HG03575 (cell line): ENCODE measurements around the gene MYCBP2.
"Not testable (repeated sequence)": the region's sequence is repeated elsewhere in the genome, so short reads cannot be mapped to it uniquely, and the experiment has no call there.

Experiments
- ATAC-seq: cut with Tn5 transposase; IDR thresholded peaks from one replicate; pipeline ENCODE4 v1.9.1; 2021; ENCODE audit not compliant: unreplicated experiment, insufficient number of reproducible peaks, low FRiP score; ENCODE audit errors: extremely low read depth

The MYCBP2 gene

DNA sequence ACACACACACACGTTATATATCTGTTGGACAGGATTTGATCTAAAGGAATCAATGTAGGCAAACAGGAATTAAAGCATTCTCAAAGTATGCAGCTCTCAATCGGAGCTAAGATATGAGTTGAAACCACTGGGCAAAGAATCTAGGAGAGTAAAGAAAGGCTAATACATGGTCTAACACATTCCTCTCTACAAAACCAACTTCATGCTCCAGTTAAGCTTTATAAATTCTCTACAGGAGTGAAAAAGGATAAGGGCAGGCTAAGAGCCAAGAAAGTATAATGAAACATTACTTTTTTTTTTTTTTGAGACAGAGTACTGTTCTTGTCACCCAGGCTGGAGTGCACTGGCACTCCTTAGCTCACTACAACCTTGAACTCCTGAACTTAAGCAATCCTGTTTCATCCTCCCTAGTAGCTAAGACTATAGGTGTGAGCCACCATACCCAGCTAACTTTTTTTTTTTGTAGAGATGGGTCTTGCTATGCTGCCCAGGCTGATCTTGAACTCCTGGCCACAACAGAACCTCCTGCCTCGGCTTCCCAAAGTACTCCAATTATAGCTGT lies 310.6 kb downstream of the MYCBP2 start:
- no peak for ATAC-seq

DNA sequence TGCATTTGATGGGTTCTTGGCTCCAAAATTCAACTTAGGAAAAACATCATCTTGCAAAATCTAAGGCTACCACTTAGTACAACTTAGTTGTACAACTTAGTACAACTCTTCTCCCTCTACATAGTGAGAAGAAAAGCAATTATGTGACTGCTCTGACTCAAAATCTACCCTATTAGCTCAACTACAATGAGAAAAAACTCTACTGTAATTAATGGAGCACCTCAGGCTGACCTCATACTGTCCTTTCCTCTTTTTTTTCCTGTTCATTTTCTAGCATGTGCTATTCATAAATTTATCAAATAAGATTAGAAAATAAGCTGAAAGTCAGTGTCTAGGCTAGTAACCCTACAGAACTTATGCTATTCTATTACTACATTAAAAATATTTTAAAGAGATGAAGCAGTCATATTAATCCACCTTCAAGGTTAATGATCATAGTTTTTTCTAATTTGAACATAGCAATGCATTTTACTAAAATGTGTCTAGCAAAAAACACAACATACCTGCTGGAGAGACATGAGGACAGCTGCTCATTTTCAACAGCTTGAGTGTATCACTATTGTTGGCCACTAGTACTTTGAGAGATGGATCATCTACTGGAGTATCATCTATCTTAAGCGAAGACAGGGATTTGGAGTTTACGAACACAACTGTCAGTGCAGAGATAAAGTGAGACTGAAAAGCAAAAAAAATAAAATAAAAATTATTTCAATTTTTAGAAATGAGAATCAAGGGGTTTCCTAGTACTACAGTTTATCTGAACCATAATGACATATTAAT lies 311.8 kb downstream of the MYCBP2 start:
- ATAC-seq, result no peak

DNA sequence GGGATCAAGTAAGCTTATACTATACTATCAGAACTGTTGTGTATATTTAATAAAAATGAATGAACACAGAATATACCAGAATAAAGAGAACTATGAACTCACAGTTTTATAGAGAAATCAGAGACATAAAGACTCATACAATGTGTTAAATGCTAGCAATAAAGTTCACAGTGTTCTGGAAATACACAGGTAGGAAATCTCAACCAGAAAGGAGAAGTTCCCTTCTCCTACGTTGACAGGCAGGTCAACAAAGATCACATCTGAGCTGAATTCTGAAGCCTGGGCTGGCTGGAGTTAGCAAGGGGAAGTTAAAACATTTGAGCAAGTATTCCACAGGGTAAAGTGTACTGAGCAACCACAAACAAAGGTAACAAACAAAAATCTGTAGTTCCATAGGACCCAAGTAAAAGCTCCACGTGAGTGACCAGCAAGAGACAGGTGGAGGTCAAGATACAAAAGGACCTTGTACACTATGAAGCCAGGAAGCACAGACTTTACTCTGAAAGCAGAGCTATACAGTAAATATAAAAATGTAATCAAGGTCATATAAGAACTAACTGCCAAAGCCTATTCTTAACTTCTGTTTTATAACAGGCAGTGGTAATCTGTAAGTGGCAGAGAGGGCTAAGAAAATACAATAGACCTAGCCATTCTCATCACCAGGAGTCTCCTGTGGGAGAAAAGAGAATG lies 312.9 kb downstream of the MYCBP2 start:
- ATAC-seq, result no peak

DNA sequence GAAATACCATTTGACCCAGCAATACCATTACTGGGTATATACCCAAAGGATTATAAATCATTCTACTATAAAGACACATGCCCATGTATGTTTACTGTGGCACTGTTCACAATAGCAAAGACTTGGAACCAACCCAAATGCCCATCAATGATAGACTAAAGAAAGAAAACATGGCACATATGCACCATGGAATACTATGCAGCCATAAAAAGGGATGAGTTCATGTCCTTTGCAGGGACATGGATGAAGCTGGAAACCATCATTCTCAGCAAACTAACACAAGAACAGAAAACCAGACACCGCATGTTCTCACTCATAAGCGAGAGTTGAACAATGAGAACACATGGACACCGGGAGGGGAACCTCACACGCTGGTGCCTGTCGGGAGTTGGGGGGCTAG lies 317.2 kb downstream of the MYCBP2 start:
- ATAC-seq, result not testable (repeated sequence)

DNA sequence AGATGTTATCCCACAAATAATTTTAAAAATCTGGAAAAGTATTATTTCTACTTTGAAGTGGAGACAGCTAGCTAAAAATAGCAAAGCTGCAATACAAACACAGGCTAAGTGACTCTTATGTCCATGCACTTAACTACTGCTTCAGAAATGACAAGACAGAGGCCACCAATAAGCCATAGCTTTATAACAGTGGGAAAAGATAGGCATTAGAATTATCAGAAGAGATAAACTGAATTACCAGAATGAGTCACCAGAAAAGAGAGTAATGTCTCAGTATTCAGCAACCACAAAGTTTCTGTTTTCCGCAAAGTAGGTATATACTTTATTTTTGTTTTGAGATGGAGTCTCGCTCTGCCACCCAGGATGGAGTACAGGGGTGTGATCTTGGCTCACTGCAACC lies 317.9 kb downstream of the MYCBP2 start:
- no peak for ATAC-seq

DNA sequence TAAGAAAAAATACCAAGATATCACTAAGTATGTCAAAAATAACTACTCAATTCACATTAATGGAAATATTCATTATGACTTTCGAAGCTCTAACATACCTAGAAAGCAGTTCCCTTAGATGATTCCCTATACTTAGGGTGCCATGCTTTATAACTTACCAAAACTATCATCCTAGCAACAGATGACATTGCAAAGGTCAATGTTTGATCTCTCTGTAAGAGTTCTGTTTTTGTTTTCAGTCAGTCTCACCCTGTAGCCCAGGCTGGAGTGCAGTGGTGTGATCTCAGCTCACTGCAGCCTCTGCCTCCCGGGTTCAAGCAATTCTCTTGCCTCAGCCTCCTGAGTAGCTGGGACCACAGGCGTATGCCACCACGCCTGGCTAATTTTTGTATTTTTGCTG lies 318.6 kb downstream of the MYCBP2 start:
- not testable (repeated sequence) for ATAC-seq

DNA sequence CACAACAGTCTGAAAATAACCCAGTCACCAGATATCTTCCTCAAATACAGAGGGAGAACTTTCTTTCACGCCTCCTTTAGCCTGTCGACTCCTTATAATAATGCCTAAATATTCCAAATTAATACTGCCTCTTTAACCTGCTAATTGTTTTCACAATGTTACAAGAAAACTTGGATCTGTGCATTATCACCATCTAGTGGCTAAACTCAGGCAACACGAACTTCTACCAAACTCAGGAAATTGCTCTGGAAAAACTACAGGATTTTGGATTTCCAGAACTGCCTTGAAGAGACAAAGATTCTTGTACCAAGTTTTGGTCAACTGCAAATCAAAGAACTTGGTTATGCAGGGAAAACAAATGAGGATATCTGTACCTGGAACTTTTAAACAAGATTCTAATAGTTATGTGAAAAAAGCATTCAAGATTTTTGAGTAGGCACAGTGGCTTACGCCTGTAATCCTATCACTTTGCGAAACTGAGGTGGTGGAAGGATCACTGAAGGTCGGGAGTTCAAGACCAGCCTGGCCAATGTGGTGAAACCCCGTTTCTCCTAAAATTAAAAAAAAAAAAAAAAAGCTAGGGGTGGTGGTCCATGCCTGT lies 324.2 kb downstream of the MYCBP2 start:
- no peak for ATAC-seq

DNA sequence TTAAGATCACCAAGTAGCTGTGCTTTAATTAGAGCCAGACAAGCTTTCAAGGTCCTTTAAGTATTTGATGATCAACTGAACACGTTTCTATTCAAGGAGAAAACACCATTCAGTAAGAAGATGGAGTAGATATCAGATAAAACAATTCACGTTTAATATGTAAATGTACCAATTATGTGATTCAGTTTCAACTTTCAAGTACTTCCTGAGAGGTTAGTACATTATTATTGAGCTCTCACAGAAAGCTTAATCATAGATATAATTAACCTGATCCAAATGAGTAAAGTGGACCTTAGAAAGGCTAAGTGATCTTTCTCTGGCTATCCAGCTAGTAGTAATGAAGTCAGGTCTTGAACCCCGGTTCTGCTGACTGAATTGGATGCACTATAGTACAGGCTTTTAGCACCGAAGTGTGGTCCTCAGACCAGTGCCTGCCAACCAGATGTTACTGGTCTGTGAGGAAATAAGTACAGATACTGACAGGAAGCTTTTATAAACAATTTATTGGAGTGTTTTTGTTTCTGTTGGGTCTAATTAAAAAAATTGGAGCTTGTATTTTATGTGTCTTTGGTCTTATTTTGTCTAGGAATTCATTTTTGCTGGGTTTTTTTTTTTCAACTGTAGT lies 324.8 kb downstream of the MYCBP2 start:
- ATAC-seq, result no peak

DNA sequence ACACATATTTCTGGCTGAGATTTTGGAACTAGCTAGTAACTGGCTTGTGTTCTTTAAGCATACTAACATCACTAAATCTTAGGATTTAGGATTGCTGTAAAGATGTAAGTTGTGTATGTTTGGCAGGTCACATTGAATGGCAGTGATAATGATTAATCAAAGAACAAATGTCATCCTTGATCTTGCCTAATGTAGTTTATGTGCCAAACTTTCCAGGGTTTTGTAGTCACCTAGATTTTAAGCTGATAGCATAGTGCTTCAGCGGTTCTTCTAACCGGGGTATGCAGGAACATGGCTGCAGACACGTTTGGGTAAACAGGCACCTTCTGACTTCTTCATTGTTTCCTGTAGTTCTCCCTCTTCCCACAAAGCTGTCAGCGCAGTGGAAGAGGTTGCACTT lies 325.4 kb downstream of the MYCBP2 start:
- ATAC-seq, result no peak

DNA sequence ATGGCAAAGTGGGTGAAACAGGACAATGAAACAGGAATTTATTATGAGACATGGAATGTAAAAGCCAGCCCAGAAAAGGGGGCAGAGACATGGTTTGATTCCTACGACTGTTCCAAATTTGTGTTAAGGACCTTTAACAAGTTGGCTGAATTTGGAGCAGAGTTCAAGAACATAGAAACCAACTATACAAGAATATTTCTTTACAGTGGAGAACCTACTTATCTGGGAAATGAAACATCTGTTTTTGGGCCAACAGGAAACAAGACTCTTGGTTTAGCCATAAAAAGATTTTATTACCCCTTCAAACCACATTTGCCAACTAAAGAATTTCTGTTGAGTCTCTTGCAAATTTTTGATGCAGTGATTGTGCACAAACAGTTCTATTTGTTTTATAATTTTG lies 326.4 kb downstream of the MYCBP2 start:
- no peak for ATAC-seq
